Body of pancreas (tissue), 4 donors: ENCODE data around the gene NANOS3. TPM values are rescaled to one million over a fixed set of nuclear protein-coding genes. Genes with fewer than 3 reads are reported as not detected.

Source experiments
- ATAC-seq: fragments of 150-250 bp; one replicate; pipeline ENCODE4 v1.9.1; 2016
- DNase-seq, 4 donors: peaks; one replicate each; pipeline ENCODE4 v3.0.0-alpha.2; 2019
- H3K27ac ChIP-seq, 4 donors: fragments of 200-600 bp; sonication (generic); 1 replicate in 3 of 4; 2 replicates in 1 of 4; pipeline versions ENCODE4 v1.5.1 to v1.6.1; 2016 to 2019; ENCODE audit warnings: mild to moderate bottlenecking in 1 of 4, mixed read lengths in 1 of 4, moderate library complexity in 1 of 4
- H3K27me3 ChIP-seq, 2 donors: fragments of 200-600 bp; sonication (generic); one replicate each; pipeline ENCODE4 v1.6.0; 2016; ENCODE audit warnings: mild to moderate bottlenecking in 1 of 2
- H3K36me3 ChIP-seq, 2 donors: fragments of 200-600 bp; sonication (generic); replicated peaks in 1 of 2; 2 replicates each; pipeline ENCODE4 v1.5.1; 2016; ENCODE audit warnings: low read depth in 2 of 2; ENCODE audit not compliant: insufficient read depth in 1 of 2
- H3K4me1 ChIP-seq: fragments of 200-600 bp; sonication (generic); one replicate; pipeline ENCODE4 v1.6.0; 2016
- H3K4me3 ChIP-seq, 2 donors: fragments of 200-600 bp; sonication (generic); 1 replicate in 1 of 2; 2 replicates in 1 of 2; pipeline ENCODE4 v1.5.1; 2016 to 2019
- H3K9me3 ChIP-seq, 3 donors: fragments of 200-600 bp; sonication (generic); 1 replicate in 2 of 3; 2 replicates in 1 of 3; pipeline ENCODE4 v1.5.1; 2016
- POLR2A ChIP-seq, 3 donors: fragments of 450-650 bp; IDR thresholded peaks; one replicate each; pipeline ENCODE4 v1.6.1; 2016; ENCODE audit warnings: antibody characterized with exemption in 3 of 3, mild to moderate bottlenecking in 2 of 3
- WGBS, 2 donors: methylation state at CpG; one replicate each; pipeline ENCODE4 v1.1.5; 2017; 5-methylcytosine and 5-hydroxymethylcytosine counted together
- intact Hi-C: fragments of 100-400 bp; cut with DNase I; formaldehyde crosslinking; loops from one replicate; pipeline ENCODE4 v1.15.1; 2023
- total RNA-seq, 2 donors: library from RNA; depleted of rRNA; stranded (reverse); fragments of >200 nt; gene quantifications; one replicate each; pipeline ENCODE4 v1.1.0, GENCODE V29; 2016
- TF ChIP-seq, protein P1 (sequence below), 7 experiments: fragments of 450-650 bp in 4 of 7; fragments of 200-600 bp in 3 of 7; sonication (generic) in 3 of 7; IDR thresholded peaks; one replicate each; pipeline ENCODE4 v1.5.1; 2016 to 2019; ENCODE audit warnings: antibody characterized with exemption in 7 of 7

The NANOS3 gene
- total RNA-seq, 2 donors from 2014 or later = not detected

DNA sequence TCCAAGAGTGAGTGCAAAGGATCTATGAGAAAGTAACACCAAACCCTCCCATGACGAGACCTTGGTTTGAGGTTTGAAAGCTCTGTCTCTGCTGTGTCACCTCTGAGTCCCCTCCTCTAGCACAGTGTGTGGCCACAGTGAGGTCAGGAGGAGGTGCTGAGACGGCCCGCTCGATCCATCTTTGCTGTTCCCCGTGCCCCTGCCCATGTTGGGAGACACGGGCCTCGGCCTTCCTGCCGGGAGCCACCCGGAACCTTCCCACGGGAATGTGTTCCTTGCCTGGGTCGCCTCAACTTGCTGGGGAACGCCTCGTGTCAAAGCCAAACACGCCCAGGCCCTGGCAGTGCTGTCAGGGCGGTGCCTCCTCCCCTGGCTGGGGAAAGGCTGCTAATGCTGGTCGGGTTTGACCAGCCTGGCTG, 10.1 kb downstream of the NANOS3 start:
- no peaks in the 10 kb centered on the region for H3K36me3 ChIP-seq
- no peak for ATAC-seq
- TF ChIP-seq, protein P1, sequence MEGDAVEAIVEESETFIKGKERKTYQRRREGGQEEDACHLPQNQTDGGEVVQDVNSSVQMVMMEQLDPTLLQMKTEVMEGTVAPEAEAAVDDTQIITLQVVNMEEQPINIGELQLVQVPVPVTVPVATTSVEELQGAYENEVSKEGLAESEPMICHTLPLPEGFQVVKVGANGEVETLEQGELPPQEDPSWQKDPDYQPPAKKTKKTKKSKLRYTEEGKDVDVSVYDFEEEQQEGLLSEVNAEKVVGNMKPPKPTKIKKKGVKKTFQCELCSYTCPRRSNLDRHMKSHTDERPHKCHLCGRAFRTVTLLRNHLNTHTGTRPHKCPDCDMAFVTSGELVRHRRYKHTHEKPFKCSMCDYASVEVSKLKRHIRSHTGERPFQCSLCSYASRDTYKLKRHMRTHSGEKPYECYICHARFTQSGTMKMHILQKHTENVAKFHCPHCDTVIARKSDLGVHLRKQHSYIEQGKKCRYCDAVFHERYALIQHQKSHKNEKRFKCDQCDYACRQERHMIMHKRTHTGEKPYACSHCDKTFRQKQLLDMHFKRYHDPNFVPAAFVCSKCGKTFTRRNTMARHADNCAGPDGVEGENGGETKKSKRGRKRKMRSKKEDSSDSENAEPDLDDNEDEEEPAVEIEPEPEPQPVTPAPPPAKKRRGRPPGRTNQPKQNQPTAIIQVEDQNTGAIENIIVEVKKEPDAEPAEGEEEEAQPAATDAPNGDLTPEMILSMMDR (IDR thresholded peaks at IDR 0.05) = no peak
- TF ChIP-seq POLR2A (IDR thresholded peaks at IDR 0.05) = no peak
- DNase-seq = peak in 1 of 4 donors; percentile 21
- no peaks in the 10 kb centered on the region for H3K9me3 ChIP-seq
- no peak overlapping the region for H3K27ac ChIP-seq
- H3K27me3 ChIP-seq = no peaks in the 10 kb centered on the region
- 79% methylated on average over 16 of the region's 16 CpGs; no CpG with 5 or more reads in 1 of the 2 donors for WGBS, 2 donors
- no peak overlapping the region for H3K4me3 ChIP-seq
- H3K4me1 ChIP-seq = peaks cover 39% of the 10 kb centered on the region
- intact Hi-C loops = no loop called here

DNA sequence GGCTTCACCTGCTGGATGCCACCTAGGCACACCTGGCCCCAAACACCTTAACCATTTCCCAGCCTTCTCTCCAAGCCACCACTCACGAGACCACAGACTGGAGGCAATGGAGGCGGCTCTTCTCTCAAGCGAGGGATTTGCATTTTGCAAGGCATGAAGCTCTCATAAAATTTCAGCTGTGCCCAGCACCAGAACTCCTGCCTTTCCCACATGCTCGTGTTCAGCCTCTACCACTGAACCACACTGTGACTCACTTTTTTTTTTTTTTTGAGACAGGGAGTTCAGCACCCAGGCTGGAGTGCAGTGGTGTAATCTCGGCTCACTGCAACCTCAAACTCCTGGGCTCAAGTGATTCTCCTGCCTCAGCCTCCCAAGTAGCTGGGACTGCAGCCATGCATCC, 10.6 kb downstream of the NANOS3 start:
- Histone ChIP-seq H3K9me3 (no peaks in the 10 kb centered on the region), H3K27ac (no peak overlapping the region), H3K36me3 (no peaks in the 10 kb centered on the region), H3K27me3 (no peaks in the 10 kb centered on the region), H3K4me1 (peaks cover 34% of the 10 kb centered on the region), H3K4me3 (no peak overlapping the region)
- intact Hi-C loops = no loop called here
- no peak for ATAC-seq
- TF ChIP-seq, protein P1 (IDR thresholded peaks at IDR 0.05) = no peak
- no peak for TF ChIP-seq POLR2A (IDR thresholded peaks at IDR 0.05)
- 82 to 87% methylated on average over 5 of the region's 5 CpGs for WGBS, 2 donors
- DNase-seq = no peak

DNA sequence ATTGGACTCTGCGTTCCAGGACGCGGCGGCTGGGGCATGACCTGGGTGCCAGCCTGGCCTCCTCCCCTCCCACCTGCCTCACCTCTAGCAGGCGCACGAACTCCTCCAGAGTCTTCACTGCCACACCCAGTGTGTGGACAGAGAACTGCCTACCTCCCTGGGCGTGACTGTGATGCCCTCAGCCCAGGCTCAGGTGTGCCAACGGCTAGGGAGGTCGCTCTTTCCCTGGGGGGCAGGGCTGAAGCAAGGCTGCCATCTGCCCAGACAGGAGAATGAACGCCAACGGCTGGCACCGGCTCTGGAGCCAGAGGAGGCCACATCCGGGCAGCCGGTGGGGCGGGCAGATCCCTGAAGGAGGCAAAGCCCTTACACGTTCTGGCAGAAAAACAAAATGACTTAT, 11.3 kb downstream of the NANOS3 start:
- Histone ChIP-seq H3K4me3 (no peak overlapping the region), H3K27ac (no peak overlapping the region), H3K9me3 (no peaks in the 10 kb centered on the region), H3K4me1 (peaks cover 30% of the 10 kb centered on the region), H3K27me3 (no peaks in the 10 kb centered on the region), H3K36me3 (no peaks in the 10 kb centered on the region)
- no peak for ATAC-seq
- intact Hi-C loops = no loop called here
- TF ChIP-seq, protein P1 (IDR thresholded peaks at IDR 0.05) = no peak
- TF ChIP-seq POLR2A (IDR thresholded peaks at IDR 0.05) = no peak
- 90% methylated on average over 11 to 16 of the region's 16 CpGs for WGBS, 2 donors
- no peak for DNase-seq

DNA sequence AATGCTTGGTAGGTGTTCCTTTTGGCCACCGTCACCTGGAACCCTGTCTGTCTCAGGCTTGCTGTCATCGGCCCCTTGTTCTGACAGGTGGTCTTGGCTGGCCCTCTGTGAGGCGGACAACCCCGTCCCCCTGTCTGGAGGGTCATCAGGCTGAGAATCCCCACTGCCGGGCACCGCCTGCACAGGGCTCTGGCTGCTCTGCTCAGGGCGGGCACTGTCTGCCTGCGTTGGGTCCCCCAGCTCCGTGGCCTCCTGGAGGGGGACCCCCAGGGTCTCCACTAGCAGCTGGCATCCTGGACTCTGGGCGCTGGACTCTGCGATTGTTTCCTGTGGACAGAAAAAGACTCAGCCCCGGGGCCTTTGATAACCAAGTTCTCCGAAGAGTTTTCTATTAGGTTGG, 13.2 kb downstream of the NANOS3 start:
- no peaks in the 10 kb centered on the region for H3K9me3 ChIP-seq
- H3K27me3 ChIP-seq = no peaks in the 10 kb centered on the region
- no peaks in the 10 kb centered on the region for H3K36me3 ChIP-seq
- no peak for ATAC-seq
- H3K4me1 ChIP-seq = peaks cover 12% of the 10 kb centered on the region
- DNase-seq = no peak
- intact Hi-C loops = no loop called here
- WGBS, 2 donors = 88 to 93% methylated on average over 4 to 9 of the region's 13 CpGs
- no peak overlapping the region for H3K27ac ChIP-seq
- H3K4me3 ChIP-seq = no peak overlapping the region
- no peak for TF ChIP-seq POLR2A (IDR thresholded peaks at IDR 0.05)
- TF ChIP-seq, protein P1 (IDR thresholded peaks at IDR 0.05) = no peak

DNA sequence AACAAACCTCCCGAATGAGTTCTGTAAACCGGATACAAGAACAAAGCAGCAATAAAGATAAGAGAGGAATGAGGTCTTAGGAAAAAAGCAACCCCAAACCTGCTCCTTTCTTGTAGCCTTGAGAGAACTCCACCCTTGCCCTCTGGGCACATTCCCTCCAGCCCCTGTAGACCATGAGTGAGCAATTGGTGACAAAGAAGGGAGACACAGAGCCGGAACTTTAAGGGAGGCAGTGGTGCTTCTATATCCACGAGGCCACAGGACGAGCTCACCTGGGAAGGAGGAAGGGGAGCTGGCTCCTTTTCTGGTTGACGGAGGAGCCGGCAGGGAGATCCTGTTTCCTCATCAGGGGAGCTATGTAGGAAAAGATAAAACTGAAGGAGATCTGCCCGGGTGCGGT, 15.9 kb downstream of the NANOS3 start:
- TF ChIP-seq, protein P1 (IDR thresholded peaks at IDR 0.05) = no peak
- no peak for TF ChIP-seq POLR2A (IDR thresholded peaks at IDR 0.05)
- H3K36me3 ChIP-seq = no peaks in the 10 kb centered on the region
- H3K4me3 ChIP-seq = no peak overlapping the region
- H3K27ac ChIP-seq = no peak overlapping the region
- H3K9me3 ChIP-seq = no peaks in the 10 kb centered on the region
- 68 to 72% methylated on average over 9 of the region's 9 CpGs for WGBS, 2 donors
- H3K4me1 ChIP-seq = peaks cover 9% of the 10 kb centered on the region
- H3K27me3 ChIP-seq = no peaks in the 10 kb centered on the region
- no peak for ATAC-seq
- intact Hi-C loops = no loop called here
- no peak for DNase-seq
